H1 (cell line): ENCODE results near the gene OOSP4A. TPM values are rescaled to one million over a fixed set of nuclear protein-coding genes. Genes with fewer than 3 reads are reported as not detected.

ENCODE experiments used
- CTCF ChIA-PET: fragments of 300-600 bp; sonication (Branson Sonifier 250); formaldehyde crosslinking; loops from one replicate; lab custom pipeline; 2021; ENCODE audit not compliant: partially characterized antibody; lab: Charles Lee
- POLR2A ChIA-PET: fragments of 300-600 bp; sonication (Branson Sonifier 250); formaldehyde crosslinking; loops from one replicate; lab custom pipeline; 2021; ENCODE audit warnings: inconsistent platforms; ENCODE audit not compliant: partially characterized antibody; lab: Charles Lee
- DNase-seq, 2 experiments: peaks; one replicate each; pipeline versions ENCODE4 v3.0.0 to v3.0.0-alpha.2; 2010 to 2022; ENCODE audit warnings: low spot score in 2 of 2, low read depth in 1 of 2, mixed read lengths in 1 of 2
- FAIRE-seq: peaks from 2 replicates; lab custom pipeline; 2011; peaks lifted over from hg19 to GRCh38; lab: Jason Lieb, UNC
- H2AFZ ChIP-seq: 2 replicates; pipeline ENCODE4 v1.8.1; 2012; ENCODE audit warnings: low read length, inconsistent platforms
- H2AK5ac ChIP-seq: 2 replicates; pipeline ENCODE4 v1.6.1; 2013; ENCODE audit warnings: low read depth, low read length
- H2BK120ac ChIP-seq: replicated peaks from 2 replicates; pipeline ENCODE3; 2013; ENCODE audit warnings: low read depth, low read length, inconsistent platforms
- H2BK12ac ChIP-seq: 2 replicates; pipeline ENCODE4 v1.6.1; 2013; ENCODE audit warnings: low read depth, low read length
- H2BK15ac ChIP-seq: 2 replicates; pipeline ENCODE4 v1.6.1; 2013; ENCODE audit warnings: low read length
- H2BK20ac ChIP-seq: 2 replicates; pipeline ENCODE4 v1.6.1; 2013; ENCODE audit warnings: low read length
- H2BK5ac ChIP-seq: 2 replicates; pipeline ENCODE4 v1.6.1; 2013; ENCODE audit warnings: low read depth, low read length
- H3K14ac ChIP-seq: 2 replicates; pipeline ENCODE4 v1.6.1; 2013; ENCODE audit warnings: inconsistent platforms; ENCODE audit not compliant: insufficient read length
- H3K18ac ChIP-seq: 2 replicates; pipeline ENCODE4 v1.6.1; 2013; ENCODE audit warnings: low read length; ENCODE audit errors: extremely low read depth
- H3K23ac ChIP-seq: 2 replicates; pipeline ENCODE4 v1.6.1; 2013; ENCODE audit warnings: inconsistent platforms; ENCODE audit not compliant: insufficient read length
- H3K23me2 ChIP-seq: 2 replicates; pipeline ENCODE4 v1.6.1; 2013; ENCODE audit warnings: low read depth, low read length
- H3K27ac ChIP-seq: 2 replicates; pipeline ENCODE4 v1.6.1; 2011; ENCODE audit warnings: low read depth, low read length, inconsistent platforms
- H3K27me3 ChIP-seq, 4 experiments: replicated peaks in 1 of 4; 1 replicate in 1 of 4; 2 replicates in 3 of 4; pipeline versions ENCODE4 v1.6.1 to v1.8.1; 2011 to 2013; ENCODE audit warnings: low read length in 3 of 4, mild to moderate bottlenecking in 3 of 4, inconsistent platforms in 2 of 4, mixed read lengths in 2 of 4, moderate library complexity in 1 of 4; ENCODE audit not compliant: control insufficient read depth in 3 of 4, insufficient read depth in 3 of 4; ENCODE audit errors: extremely low read depth in 1 of 4
- H3K36me3 ChIP-seq, 4 experiments: 2 replicates each; pipeline versions ENCODE4 v1.6.1 to v1.8.1; 2011 to 2013; ENCODE audit warnings: mild to moderate bottlenecking in 4 of 4, low read length in 3 of 4, moderate library complexity in 2 of 4, control low read depth in 1 of 4, inconsistent platforms in 1 of 4; ENCODE audit not compliant: insufficient read depth in 4 of 4, control insufficient read depth in 2 of 4
- H3K4ac ChIP-seq: replicated peaks from 2 replicates; pipeline ENCODE3; 2013; ENCODE audit warnings: low read length, low read depth, mixed read lengths, inconsistent platforms; ENCODE audit not compliant: insufficient read length
- H3K4me1 ChIP-seq, 4 experiments: replicated peaks in 1 of 4; 1 replicate in 1 of 4; 2 replicates in 3 of 4; pipeline versions ENCODE4 v1.6.1 to v1.8.1; 2011 to 2013; ENCODE audit warnings: low read length in 3 of 4, inconsistent platforms in 2 of 4, mixed read lengths in 1 of 4; ENCODE audit not compliant: insufficient read depth in 4 of 4, control insufficient read depth in 3 of 4
- H3K4me2 ChIP-seq, 2 experiments: 2 replicates each; pipeline versions ENCODE4 v1.6.1 to v1.8.1; 2011 to 2013; ENCODE audit warnings: low read depth in 2 of 2, low read length in 2 of 2, control low read depth in 1 of 2, inconsistent platforms in 1 of 2, mild to moderate bottlenecking in 1 of 2; ENCODE audit not compliant: insufficient read depth in 1 of 2
- H3K4me3 ChIP-seq, 4 experiments: fragments of 200-600, 300-600 bp in 1 of 4; sonication (generic), shearing (Covaris generic), sonication (Bioruptor Twin) in 1 of 4; 2 replicates each; pipeline versions ENCODE4 v1.5.1 to v1.8.1; 2011 to 2016; ENCODE audit warnings: low read length in 4 of 4, low read depth in 3 of 4, control low read depth in 2 of 4, inconsistent platforms in 2 of 4, mild to moderate bottlenecking in 2 of 4, mixed read lengths in 1 of 4, moderate library complexity in 1 of 4; ENCODE audit not compliant: insufficient read depth in 2 of 4; ENCODE audit errors: extremely low read depth in 1 of 4
- H3K56ac ChIP-seq: replicated peaks from 2 replicates; pipeline ENCODE3; 2013; ENCODE audit warnings: low read depth, mild to moderate bottlenecking, mixed read lengths, low read length, inconsistent platforms; ENCODE audit not compliant: insufficient read length
- H3K79me1 ChIP-seq: 2 replicates; pipeline ENCODE4 v1.6.1; 2013; ENCODE audit warnings: low read depth, low read length, control low read depth
- H3K79me2 ChIP-seq, 2 experiments: 2 replicates each; pipeline versions ENCODE4 v1.6.1 to v1.8.1; 2012 to 2013; ENCODE audit warnings: low read length in 2 of 2, mild to moderate bottlenecking in 2 of 2, inconsistent platforms in 1 of 2; ENCODE audit not compliant: insufficient read depth in 2 of 2, control insufficient read depth in 1 of 2
- H3K9ac ChIP-seq, 4 experiments: replicated peaks in 1 of 4; 1 replicate in 1 of 4; 2 replicates in 3 of 4; pipeline versions ENCODE4 v1.6.1 to v1.8.1; 2011 to 2013; ENCODE audit warnings: low read depth in 3 of 4, low read length in 3 of 4, control low read depth in 2 of 4, mild to moderate bottlenecking in 2 of 4, moderate library complexity in 2 of 4, inconsistent platforms in 1 of 4; ENCODE audit errors: extremely low read depth in 1 of 4
- H3K9me3 ChIP-seq, 2 experiments: 2 replicates each; pipeline versions ENCODE4 v1.6.1 to v1.8.1; 2012 to 2013; ENCODE audit warnings: mild to moderate bottlenecking in 2 of 2, moderate library complexity in 2 of 2, control low read depth in 1 of 2, inconsistent platforms in 1 of 2, low read depth in 1 of 2, low read length in 1 of 2, mixed read lengths in 1 of 2; ENCODE audit not compliant: insufficient read depth in 2 of 2
- H4K20me1 ChIP-seq, 2 experiments: replicated peaks in 1 of 2; 2 replicates each; pipeline versions ENCODE3 to v1.8.1; 2011 to 2013; ENCODE audit warnings: inconsistent platforms in 2 of 2, low read length in 2 of 2, mild to moderate bottlenecking in 1 of 2; ENCODE audit not compliant: insufficient read depth in 2 of 2, control insufficient read depth in 1 of 2
- H4K5ac ChIP-seq: 2 replicates; pipeline ENCODE4 v1.6.1; 2013; ENCODE audit warnings: low read length, low read depth, mixed read lengths, inconsistent platforms; ENCODE audit not compliant: insufficient read length
- H4K8ac ChIP-seq: 2 replicates; pipeline ENCODE4 v1.8.0; 2013; ENCODE audit warnings: mild to moderate bottlenecking, moderate library complexity, low read length, inconsistent platforms; ENCODE audit not compliant: insufficient read depth; ENCODE audit errors: extremely low read depth
- H4K91ac ChIP-seq: replicated peaks from 2 replicates; pipeline ENCODE3; 2013; ENCODE audit warnings: low read length, mixed read lengths, inconsistent platforms; ENCODE audit not compliant: insufficient read length
- BRCA1 ChIP-seq: IDR thresholded peaks from 2 replicates; pipeline ENCODE4 v1.6.1; 2012; ENCODE audit warnings: low read depth, low read length, improper control_type of control experiment
- CBX5 ChIP-seq: fragments of 300-800, 300-1000 bp; sonication (generic); IDR thresholded peaks from 2 replicates; pipeline ENCODE4 v1.7.1; 2016; ENCODE audit warnings: antibody characterized with exemption, low read length, low read depth
- CBX8 ChIP-seq: fragments of 300-800, 300-1000 bp; sonication (generic); IDR thresholded peaks from 2 replicates; pipeline ENCODE4 v1.7.1; 2016; ENCODE audit warnings: low read depth, low read length, borderline replicate concordance
- CEBPB ChIP-seq: IDR thresholded peaks from 2 replicates; pipeline ENCODE4 v1.6.1; 2012; ENCODE audit warnings: low read depth, low read length
- EZH2 ChIP-seq: fragments of 200-600 bp; sonication (generic); IDR thresholded peaks from 2 replicates; pipeline ENCODE4 v1.7.1; 2012; ENCODE audit warnings: low read depth, mild to moderate bottlenecking, moderate library complexity, low read length, inconsistent platforms; ENCODE audit not compliant: severe bottlenecking
- JUN ChIP-seq: IDR thresholded peaks from 2 replicates; pipeline ENCODE4 v1.6.1; 2011; ENCODE audit warnings: low read depth, mild to moderate bottlenecking, improper control_type of control experiment, low read length
- JUND ChIP-seq: IDR thresholded peaks from 2 replicates; pipeline ENCODE4 v1.6.1; 2011; ENCODE audit warnings: mild to moderate bottlenecking, improper control_type of control experiment, low read length
- KDM1A ChIP-seq: fragments of 200-600, 300-600 bp; sonication (generic); IDR thresholded peaks from 2 replicates; pipeline ENCODE4 v1.7.1; 2016; ENCODE audit warnings: mild to moderate bottlenecking, low read length, borderline replicate concordance
- KDM4A ChIP-seq: IDR thresholded peaks from one replicate; pipeline ENCODE4 v1.7.1; 2012; ENCODE audit warnings: low read depth, mild to moderate bottlenecking, moderate library complexity, low read length, inconsistent platforms; ENCODE audit not compliant: severe bottlenecking
- NANOG ChIP-seq: IDR thresholded peaks from 2 replicates; pipeline ENCODE4 v1.6.1; 2011; ENCODE audit warnings: low read length, low read depth, mild to moderate bottlenecking, inconsistent platforms; ENCODE audit not compliant: insufficient read depth, poor library complexity, severe bottlenecking
- RAD21 ChIP-seq, 2 experiments: IDR thresholded peaks in 1 of 2; conservative IDR thresholded peaks in 1 of 2; 2 replicates each; pipeline ENCODE4 v1.6.1; 2011; ENCODE audit warnings: low read depth in 2 of 2, low read length in 2 of 2, improper control_type of control experiment in 1 of 2, inconsistent platforms in 1 of 2, mild to moderate bottlenecking in 1 of 2, moderate library complexity in 1 of 2
- RFX5 ChIP-seq: IDR thresholded peaks from 2 replicates; pipeline ENCODE4 v1.6.1; 2011; ENCODE audit warnings: low read depth, low read length, improper control_type of control experiment, borderline replicate concordance
- SIX5 ChIP-seq: IDR thresholded peaks from 2 replicates; pipeline ENCODE4 v1.6.1; 2011; ENCODE audit warnings: mild to moderate bottlenecking, low read depth, low read length
- SP4 ChIP-seq: IDR thresholded peaks from 2 replicates; pipeline ENCODE4 v1.6.1; 2012; ENCODE audit warnings: low read length, inconsistent platforms
- TCF12 ChIP-seq: IDR thresholded peaks from 2 replicates; pipeline ENCODE4 v1.6.1; 2011; ENCODE audit warnings: low read depth, mild to moderate bottlenecking, low read length
- WGBS, 2 experiments: shearing (Covaris generic) in 1 of 2; methylation state at CpG; one replicate each; pipeline versions ENCODE4 v1.1.6 to v1.1.7; 2013 to 2015; ENCODE audit warnings: low lambda C conversion rate in 2 of 2, mixed read lengths in 2 of 2, inconsistent platforms in 1 of 2, low coverage in 1 of 2, missing lambda C conversion rate in 1 of 2; ENCODE audit not compliant: insufficient replicate concordance in 2 of 2, insufficient coverage in 1 of 2, insufficient read length in 1 of 2; ENCODE audit errors: extremely low coverage in 1 of 2, missing lambda C conversion rate in 1 of 2; 5-methylcytosine and 5-hydroxymethylcytosine counted together
- polyA plus RNA-seq, 7 experiments: library from polyadenylated mRNA; depleted of rRNA in 3 of 7; stranded (reverse) in 5 of 7; unstranded in 2 of 7; fragments of >200 nt in 5 of 7; fragments of 200-250 nt in 2 of 7; gene quantifications; 1 replicate in 5 of 7; 2 replicates in 1 of 7; 4 replicates in 1 of 7; pipeline versions ENCODE4 v1.2.1 to v1.2.3, GENCODE V29; 2011 to 2013; ENCODE audit warnings: missing spikeins in 2 of 7, mixed read lengths in 2 of 7
- total RNA-seq: library from RNA; stranded (reverse); fragmentation: NEBNext Ultra II Directional; extraction: Animal tissue kit (Norgen Biotek cat#: 25700); gene quantifications from 2 replicates; pipeline ENCODE4 v1.2.1, GENCODE V29; 2021

OOSP4A gene
- total and polyA plus RNA-seq, 2 of the 8 experiments (the other 6 are each of a cell fraction or from before 2014, with no cell fraction given) = not detected

GRCh38 chr11:60018058-60018457, 54.2 kb downstream of the OOSP4A start:
- Histone ChIP-seq H2BK20ac (no peak overlapping the region), H4K20me1 (no peaks in the 10 kb centered on the region), H2BK15ac (no peak overlapping the region), H3K9ac (no peak overlapping the region; a peak in 1 of 7 replicates), H3K14ac (no peak overlapping the region), H3K79me1 (no peaks in the 10 kb centered on the region), H3K23ac (no peak overlapping the region), H3K4me3 (no peak overlapping the region), H2BK5ac (no peak overlapping the region), H3K23me2 (no peaks in the 10 kb centered on the region), H4K8ac (no peak overlapping the region), H3K56ac (no peak overlapping the region), H3K27me3 (no peaks in the 10 kb centered on the region), H3K27ac (no peak overlapping the region), H3K9me3 (peaks cover 0 to 8% of the 10 kb centered on the region in 2 experiments; a peak in 1 of 4 replicates), H3K18ac (no peak overlapping the region), H2AFZ (no peak overlapping the region), H3K4me1 (peaks cover 0 to 5% (median 0%) of the 10 kb centered on the region in 4 experiments; a peak in 2 of 7 replicates), H2BK12ac (no peak overlapping the region), H3K79me2 (no peaks in the 10 kb centered on the region), H4K5ac (no peak overlapping the region), H3K36me3 (no peaks in the 10 kb centered on the region), H3K4me2 (no peak overlapping the region), H2AK5ac (no peak overlapping the region), H2BK120ac (no peak overlapping the region), H4K91ac (no peak overlapping the region), H3K4ac (no peak overlapping the region)
- DNase-seq (no peak), FAIRE-seq (peak; percentile 48)
- 73% methylated on average over 8 of the region's 8 CpGs; no CpG with 5 or more reads in 1 of the 2 experiments for WGBS, 2 experiments
- CTCF ChIA-PET = no interaction called here
- POLR2A ChIA-PET = no interaction called here
- TF ChIP-seq BRCA1 (no peak), CBX5 (no peak), CBX8 (no peak), JUND (no peak), CEBPB (no peak), NANOG (no peak), JUN (no peak), SP4 (no peak), KDM4A (no peak), TCF12 (no peak), RAD21 (IDR thresholded peaks at IDR 0.05 in 1 of 2, conservative IDR thresholded peaks at IDR 0.05 in 1 of 2; ENCODE audit: low read depth in 2 of 2, low read length in 2 of 2) (no peak), SIX5 (no peak), EZH2 (no peak), KDM1A (no peak), RFX5 (no peak)
